HepG2 (cell line): ENCODE data around the gene CEBPB. TPM values are rescaled to one million over a fixed set of nuclear protein-coding genes. Genes with fewer than 3 reads are reported as not detected.

Experiments
- BRD4 ChIP-seq: sonication (generic); formaldehyde crosslinking; IDR thresholded peaks from 2 replicates; pipeline ENCODE4 v1.4.0; 2020; ENCODE audit warnings: missing genetic modification reagents
- CERS6 ChIP-seq: sonication (generic); formaldehyde crosslinking; IDR thresholded peaks from 2 replicates; pipeline ENCODE4 v1.5.0; 2020; ENCODE audit warnings: missing genetic modification reagents
- CREBL2 ChIP-seq: sonication (generic); formaldehyde crosslinking; IDR thresholded peaks from 2 replicates; pipeline ENCODE4 v1.8.1; 2023; ENCODE audit warnings: missing genetic modification reagents, mild to moderate bottlenecking, borderline replicate concordance
- EED ChIP-seq: sonication (generic); formaldehyde crosslinking; IDR thresholded peaks from 2 replicates; pipeline ENCODE4 v1.5.0; 2020; ENCODE audit warnings: mild to moderate bottlenecking, missing genetic modification reagents
- ETS1 ChIP-seq: sonication (generic); formaldehyde crosslinking; IDR thresholded peaks from 2 replicates; pipeline ENCODE4 v1.4.0; 2020; ENCODE audit warnings: missing genetic modification reagents
- FOSL2 ChIP-seq: sonication (generic); formaldehyde crosslinking; IDR thresholded peaks from 2 replicates; pipeline ENCODE4 v1.4.0; 2020; ENCODE audit warnings: missing genetic modification reagents
- IKZF5 ChIP-seq: IDR thresholded peaks from 2 replicates; pipeline ENCODE4 v1.6.1; 2018; ENCODE audit warnings: missing genetic modification reagents, mild to moderate bottlenecking, missing compliant biosample characterization
- KLF11 ChIP-seq: IDR thresholded peaks from 2 replicates; pipeline ENCODE4 v1.6.1; 2016; ENCODE audit warnings: missing compliant biosample characterization
- NFAT5 ChIP-seq: sonication (generic); formaldehyde crosslinking; IDR thresholded peaks from 2 replicates; pipeline ENCODE4 v1.4.0; 2020; ENCODE audit warnings: missing genetic modification reagents
- NFE2 ChIP-seq: sonication (generic); formaldehyde crosslinking; IDR thresholded peaks from 2 replicates; pipeline ENCODE4 v1.4.0; 2020; ENCODE audit warnings: missing genetic modification reagents
- RBFOX2 ChIP-seq: fragments of 200-400 bp; formaldehyde crosslinking; IDR thresholded peaks from 2 replicates; pipeline ENCODE4 v1.6.1; 2017; ENCODE audit warnings: low read depth, mild to moderate bottlenecking, low read length
- SMAD9 ChIP-seq: sonication (generic); formaldehyde crosslinking; IDR thresholded peaks from 2 replicates; pipeline ENCODE4 v1.5.1; 2020; ENCODE audit warnings: mild to moderate bottlenecking, missing genetic modification reagents
- SP4 ChIP-seq: sonication (generic); formaldehyde crosslinking; IDR thresholded peaks from 2 replicates; pipeline ENCODE4 v1.8.1; 2023; ENCODE audit warnings: mild to moderate bottlenecking, missing genetic modification reagents
- ZBTB8A ChIP-seq: sonication (generic); formaldehyde crosslinking; IDR thresholded peaks from 2 replicates; pipeline ENCODE4 v1.4.0; 2020; ENCODE audit warnings: mild to moderate bottlenecking, low read depth, missing genetic modification reagents, borderline replicate concordance
- ZC3H4 ChIP-seq: sonication (generic); formaldehyde crosslinking; IDR thresholded peaks from 2 replicates; pipeline ENCODE4 v1.4.0; 2020; ENCODE audit warnings: missing genetic modification reagents, borderline replicate concordance
- ZNF275 ChIP-seq: sonication (generic); formaldehyde crosslinking; IDR thresholded peaks from 2 replicates; pipeline ENCODE4 v1.8.0; 2022; ENCODE audit warnings: missing genetic modification reagents, mild to moderate bottlenecking, inconsistent platforms, borderline replicate concordance
- polyA plus RNA-seq, 8 experiments: library from polyadenylated mRNA; depleted of rRNA in 3 of 8; stranded (reverse) in 7 of 8; unstranded in 1 of 8; fragments of >200 nt; fragmentation: Illumina TruSeq in 4 of 8; extraction: Trizol in 4 of 8; gene quantifications; 2 replicates each; pipeline versions ENCODE4 v1.2.1 to v1.2.3, GENCODE V29; 2011 to 2016; ENCODE audit warnings: low read depth in 4 of 8, missing spikeins in 1 of 8, mixed read lengths in 1 of 8; ENCODE audit not compliant: insufficient read depth in 1 of 8
- total RNA-seq, 5 experiments: library from RNA; depleted of rRNA; stranded (reverse); fragments of >200 nt; fragmentation: Illumina TruSeq; extraction: Trizol; gene quantifications; 2 replicates each; pipeline ENCODE4 v1.2.3, GENCODE V29; 2016; ENCODE audit warnings: low read depth in 1 of 5
- TF ChIP-seq, protein P1 (sequence below): sonication (generic); formaldehyde crosslinking; IDR thresholded peaks from 2 replicates; pipeline ENCODE4 v1.8.1; 2023; ENCODE audit warnings: mild to moderate bottlenecking, missing genetic modification reagents, borderline replicate concordance
- TF ChIP-seq, protein P2 (sequence below): sonication (generic); formaldehyde crosslinking; IDR thresholded peaks from 2 replicates; pipeline ENCODE4 v1.4.0; 2020; ENCODE audit warnings: missing genetic modification reagents, borderline replicate concordance

CEBPB gene
- total and polyA plus RNA-seq, 2 of the 13 experiments (the other 11 are each of a cell fraction or from before 2014, with no cell fraction given) = 18.5 to 28.2 TPM

- TF ChIP-seq CERS6 (CRISPR knock-in tag) (peak; percentile 84; the same call in 1 of the 2 replicates), ETS1 (no peak), IKZF5 (0 out of 2 replicates have a peak, but pooled peaks have one; percentile 16), BRD4 (CRISPR knock-in tag) (peak; percentile 51; the same call in 1 of the 2 replicates), FOSL2 (CRISPR knock-in tag) (0 out of 2 replicates have a peak, but pooled peaks have one; percentile 3), ZBTB8A (CRISPR knock-in tag) (no peak), EED (CRISPR knock-in tag) (no peak), ZC3H4 (0 out of 2 replicates have a peak, but pooled peaks have one; percentile 63), CREBL2 (0 out of 2 replicates have a peak, but pooled peaks have one; percentile 61), SP4 (CRISPR knock-in tag) (no peak), ZNF275 (CRISPR knock-in tag) (0 out of 2 replicates have a peak, but pooled peaks have one; percentile 9), RBFOX2 (no peak), SMAD9 (CRISPR knock-in tag) (peak; percentile 16; the same call in 1 of the 2 replicates), NFAT5 (CRISPR knock-in tag) (peak; percentile 42; the same call in 1 of the 2 replicates), NFE2 (CRISPR knock-in tag) (no peak), KLF11 (CRISPR knock-in tag) (0 out of 2 replicates have a peak, but pooled peaks have one; percentile 4)
- TF ChIP-seq, protein P1, sequence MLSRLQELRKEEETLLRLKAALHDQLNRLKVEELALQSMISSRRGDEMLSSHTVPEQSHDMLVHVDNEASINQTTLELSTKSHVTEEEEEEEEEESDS (CRISPR knock-in tag) = no peak
- TF ChIP-seq, protein P2, sequence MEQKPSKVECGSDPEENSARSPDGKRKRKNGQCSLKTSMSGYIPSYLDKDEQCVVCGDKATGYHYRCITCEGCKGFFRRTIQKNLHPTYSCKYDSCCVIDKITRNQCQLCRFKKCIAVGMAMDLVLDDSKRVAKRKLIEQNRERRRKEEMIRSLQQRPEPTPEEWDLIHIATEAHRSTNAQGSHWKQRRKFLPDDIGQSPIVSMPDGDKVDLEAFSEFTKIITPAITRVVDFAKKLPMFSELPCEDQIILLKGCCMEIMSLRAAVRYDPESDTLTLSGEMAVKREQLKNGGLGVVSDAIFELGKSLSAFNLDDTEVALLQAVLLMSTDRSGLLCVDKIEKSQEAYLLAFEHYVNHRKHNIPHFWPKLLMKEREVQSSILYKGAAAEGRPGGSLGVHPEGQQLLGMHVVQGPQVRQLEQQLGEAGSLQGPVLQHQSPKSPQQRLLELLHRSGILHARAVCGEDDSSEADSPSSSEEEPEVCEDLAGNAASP (CRISPR knock-in tag) = no peak; the same call in 1 of the 2 replicates
These were observed 37.5 kb upstream of the CEBPB start (continued) for GRCh38 chr20:50153153-50153499.
